Panc1 (cell line): ENCODE results near the gene CCSAP. TPM values are rescaled to one million over a fixed set of nuclear protein-coding genes. Genes with fewer than 3 reads are reported as not detected.

Source experiments
- ATAC-seq: fragments of 200-7000 bp; cut with Tn5 transposase; 2 replicates; pipeline ENCODE4 v1.9.1; 2020; ENCODE audit warnings: mild to moderate bottlenecking, moderate library complexity
- BruUV-seq: library from RNA; stranded (reverse); fragments of 400-500 nt; replicated peaks from 2 replicates; lab custom pipeline; 2021; lab: Mats Ljungman, UMichigan
- CTCF ChIA-PET: fragments of 300-600 bp; sonication (Branson Sonifier 250); formaldehyde crosslinking; loops from one replicate; lab custom pipeline; 2022; ENCODE audit warnings: antibody characterized with exemption; lab: Charles Lee
- POLR2A ChIA-PET: fragments of 300-600 bp; sonication (Branson Sonifier 250); formaldehyde crosslinking; loops from one replicate; lab custom pipeline; 2022; ENCODE audit warnings: antibody characterized with exemption; lab: Charles Lee
- DNase-seq: peaks from one replicate; pipeline ENCODE4 v3.0.0-alpha.2; 2010; ENCODE audit warnings: low read depth, low spot score
- H3K27ac ChIP-seq: 2 replicates; pipeline ENCODE4 v1.5.1; 2011; ENCODE audit warnings: mild to moderate bottlenecking, low read length, inconsistent platforms
- H3K27me3 ChIP-seq: fragments of 200-500 bp; sonication (Bioruptor generic); 2 replicates; pipeline ENCODE4 v1.6.0; 2014; ENCODE audit warnings: low read length, inconsistent platforms; ENCODE audit not compliant: control insufficient read depth, insufficient read depth
- H3K36me3 ChIP-seq: fragments of 200-500 bp; sonication (Bioruptor generic); 2 replicates; pipeline ENCODE4 v1.5.1; 2014; ENCODE audit warnings: inconsistent platforms, mild to moderate bottlenecking, low read length, moderate library complexity; ENCODE audit not compliant: control insufficient read depth, insufficient read depth
- H3K4me1 ChIP-seq: 2 replicates; pipeline ENCODE4 v1.5.1; 2011; ENCODE audit warnings: inconsistent platforms, mild to moderate bottlenecking, low read length, moderate library complexity; ENCODE audit not compliant: control insufficient read depth, insufficient read depth
- H3K4me3 ChIP-seq, 2 experiments: 2 replicates each; pipeline ENCODE4 v1.5.1; 2011 to 2012; ENCODE audit warnings: low read depth in 2 of 2, low read length in 2 of 2, mild to moderate bottlenecking in 2 of 2, inconsistent platforms in 1 of 2, moderate library complexity in 1 of 2
- H3K9me3 ChIP-seq: fragments of 200-500 bp; sonication (Bioruptor generic); 2 replicates; pipeline ENCODE4 v1.5.1; 2014; ENCODE audit warnings: low read depth, mild to moderate bottlenecking, inconsistent platforms, low read length, moderate library complexity; ENCODE audit not compliant: control insufficient read depth, insufficient read depth
- POLR2AphosphoS5 ChIP-seq: IDR thresholded peaks from 2 replicates; pipeline ENCODE4 v1.6.1; 2012; ENCODE audit warnings: mild to moderate bottlenecking, low read depth, low read length, moderate library complexity
- SIN3A ChIP-seq: IDR thresholded peaks from 2 replicates; pipeline ENCODE4 v1.6.1; 2012; ENCODE audit warnings: low read depth, mild to moderate bottlenecking, low read length, moderate library complexity, borderline replicate concordance; ENCODE audit not compliant: insufficient read depth
- TCF7L2 ChIP-seq: IDR thresholded peaks from 2 replicates; pipeline ENCODE4 v1.6.1; 2011; ENCODE audit warnings: mild to moderate bottlenecking, low read depth, low read length, inconsistent platforms
- in situ Hi-C: cut with HindIII; loops from 2 replicates; pipeline ENCODE4 v1.10.0; 2016; ENCODE audit warnings: low sequenced_read_pairs, low pct_unique_long_range_greater_than_20kb
- intact Hi-C: fragments of 100-400 bp; cut with micrococcal nuclease; formaldehyde crosslinking; loops from one replicate; pipeline ENCODE4 v1.10.0; 2022; ENCODE audit not compliant: unreplicated experiment
- total RNA-seq: library from RNA; stranded (reverse); gene quantifications from one replicate; pipeline ENCODE4 v1.2.1, GENCODE V29; 2021; ENCODE audit not compliant: unreplicated experiment
- TF ChIP-seq, protein P1 (sequence below), 2 experiments: IDR thresholded peaks; 2 replicates each; pipeline ENCODE4 v1.6.1; 2011 to 2012; ENCODE audit warnings: low read depth in 2 of 2, control low read depth in 1 of 2, low read length in 1 of 2, mild to moderate bottlenecking in 1 of 2, moderate library complexity in 1 of 2; ENCODE audit not compliant: insufficient read depth in 1 of 2
- TF ChIP-seq, protein P2 (sequence below): fragments of 450-650 bp; IDR thresholded peaks from 2 replicates; pipeline ENCODE4 v1.5.1; 2017; ENCODE audit warnings: mild to moderate bottlenecking

CCSAP gene
- total RNA-seq, 1 experiment from 2014 or later = 11.6 TPM

DNA sequence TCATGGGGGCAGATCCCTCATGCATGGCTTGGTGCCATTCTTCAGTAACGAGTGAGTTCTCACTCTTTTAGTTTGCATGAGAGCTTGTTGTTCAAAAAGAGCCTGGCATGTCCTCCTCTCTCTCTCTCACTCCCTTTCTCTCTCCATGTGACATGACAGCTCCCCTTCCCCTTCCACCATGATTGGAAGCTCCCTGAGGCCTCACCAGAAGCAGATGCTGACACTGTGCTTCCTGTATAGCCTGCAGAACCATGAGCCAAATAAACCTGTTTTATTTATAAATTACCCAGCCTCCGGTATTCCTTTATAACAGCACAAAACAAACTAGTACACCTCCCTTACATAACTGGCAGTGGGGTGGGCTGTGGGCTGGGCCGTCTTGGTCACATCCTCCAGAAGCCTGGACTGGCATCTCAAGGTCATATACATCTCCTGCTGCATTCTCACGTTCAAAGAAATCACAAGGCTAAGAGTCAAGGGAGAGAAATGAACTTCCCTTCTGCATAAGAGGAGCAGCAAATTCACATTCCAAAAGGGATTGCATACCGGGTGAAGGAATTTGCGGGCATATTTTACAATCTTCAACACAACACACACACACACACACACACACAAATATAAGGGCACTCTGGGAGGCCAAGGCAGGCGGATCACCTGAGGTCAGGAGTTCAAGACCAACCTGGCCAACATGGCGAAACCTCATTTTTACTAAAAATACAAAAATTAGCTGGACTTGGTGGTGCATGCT lies 2.3 kb upstream of the CCSAP start:
- H3K36me3 ChIP-seq = no peaks in the 10 kb centered on the region
- TF ChIP-seq, protein P1, sequence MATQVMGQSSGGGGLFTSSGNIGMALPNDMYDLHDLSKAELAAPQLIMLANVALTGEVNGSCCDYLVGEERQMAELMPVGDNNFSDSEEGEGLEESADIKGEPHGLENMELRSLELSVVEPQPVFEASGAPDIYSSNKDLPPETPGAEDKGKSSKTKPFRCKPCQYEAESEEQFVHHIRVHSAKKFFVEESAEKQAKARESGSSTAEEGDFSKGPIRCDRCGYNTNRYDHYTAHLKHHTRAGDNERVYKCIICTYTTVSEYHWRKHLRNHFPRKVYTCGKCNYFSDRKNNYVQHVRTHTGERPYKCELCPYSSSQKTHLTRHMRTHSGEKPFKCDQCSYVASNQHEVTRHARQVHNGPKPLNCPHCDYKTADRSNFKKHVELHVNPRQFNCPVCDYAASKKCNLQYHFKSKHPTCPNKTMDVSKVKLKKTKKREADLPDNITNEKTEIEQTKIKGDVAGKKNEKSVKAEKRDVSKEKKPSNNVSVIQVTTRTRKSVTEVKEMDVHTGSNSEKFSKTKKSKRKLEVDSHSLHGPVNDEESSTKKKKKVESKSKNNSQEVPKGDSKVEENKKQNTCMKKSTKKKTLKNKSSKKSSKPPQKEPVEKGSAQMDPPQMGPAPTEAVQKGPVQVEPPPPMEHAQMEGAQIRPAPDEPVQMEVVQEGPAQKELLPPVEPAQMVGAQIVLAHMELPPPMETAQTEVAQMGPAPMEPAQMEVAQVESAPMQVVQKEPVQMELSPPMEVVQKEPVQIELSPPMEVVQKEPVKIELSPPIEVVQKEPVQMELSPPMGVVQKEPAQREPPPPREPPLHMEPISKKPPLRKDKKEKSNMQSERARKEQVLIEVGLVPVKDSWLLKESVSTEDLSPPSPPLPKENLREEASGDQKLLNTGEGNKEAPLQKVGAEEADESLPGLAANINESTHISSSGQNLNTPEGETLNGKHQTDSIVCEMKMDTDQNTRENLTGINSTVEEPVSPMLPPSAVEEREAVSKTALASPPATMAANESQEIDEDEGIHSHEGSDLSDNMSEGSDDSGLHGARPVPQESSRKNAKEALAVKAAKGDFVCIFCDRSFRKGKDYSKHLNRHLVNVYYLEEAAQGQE (IDR thresholded peaks at IDR 0.05; ENCODE audit: insufficient read depth in 1 of 2, low read depth in 2 of 2, low read length in 1 of 2) = no peak
- TF ChIP-seq, protein P2, sequence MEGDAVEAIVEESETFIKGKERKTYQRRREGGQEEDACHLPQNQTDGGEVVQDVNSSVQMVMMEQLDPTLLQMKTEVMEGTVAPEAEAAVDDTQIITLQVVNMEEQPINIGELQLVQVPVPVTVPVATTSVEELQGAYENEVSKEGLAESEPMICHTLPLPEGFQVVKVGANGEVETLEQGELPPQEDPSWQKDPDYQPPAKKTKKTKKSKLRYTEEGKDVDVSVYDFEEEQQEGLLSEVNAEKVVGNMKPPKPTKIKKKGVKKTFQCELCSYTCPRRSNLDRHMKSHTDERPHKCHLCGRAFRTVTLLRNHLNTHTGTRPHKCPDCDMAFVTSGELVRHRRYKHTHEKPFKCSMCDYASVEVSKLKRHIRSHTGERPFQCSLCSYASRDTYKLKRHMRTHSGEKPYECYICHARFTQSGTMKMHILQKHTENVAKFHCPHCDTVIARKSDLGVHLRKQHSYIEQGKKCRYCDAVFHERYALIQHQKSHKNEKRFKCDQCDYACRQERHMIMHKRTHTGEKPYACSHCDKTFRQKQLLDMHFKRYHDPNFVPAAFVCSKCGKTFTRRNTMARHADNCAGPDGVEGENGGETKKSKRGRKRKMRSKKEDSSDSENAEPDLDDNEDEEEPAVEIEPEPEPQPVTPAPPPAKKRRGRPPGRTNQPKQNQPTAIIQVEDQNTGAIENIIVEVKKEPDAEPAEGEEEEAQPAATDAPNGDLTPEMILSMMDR = no peak
- TF ChIP-seq SIN3A = no peak
- TF ChIP-seq POLR2AphosphoS5 = no peak
- no peak for TF ChIP-seq TCF7L2
- H3K4me1 ChIP-seq = peaks cover 10% of the 10 kb centered on the region
- H3K9me3 ChIP-seq = no peaks in the 10 kb centered on the region
- ChIA-PET CTCF (no interaction called here), POLR2A (no interaction called here)
- no peak overlapping the region for H3K27ac ChIP-seq
- BruUV-seq = no TSS peak
- in situ Hi-C loops (no loop called here), intact Hi-C loops (loop anchor here (10.0 kb wide), 3 partner anchors 60 to 140 kb away; no protein-coding TSS in a partner anchor)
- H3K4me3 ChIP-seq = no peak overlapping the region
- ATAC-seq (no peak), DNase-seq (no peak)
- H3K27me3 ChIP-seq = no peaks in the 10 kb centered on the region

DNA sequence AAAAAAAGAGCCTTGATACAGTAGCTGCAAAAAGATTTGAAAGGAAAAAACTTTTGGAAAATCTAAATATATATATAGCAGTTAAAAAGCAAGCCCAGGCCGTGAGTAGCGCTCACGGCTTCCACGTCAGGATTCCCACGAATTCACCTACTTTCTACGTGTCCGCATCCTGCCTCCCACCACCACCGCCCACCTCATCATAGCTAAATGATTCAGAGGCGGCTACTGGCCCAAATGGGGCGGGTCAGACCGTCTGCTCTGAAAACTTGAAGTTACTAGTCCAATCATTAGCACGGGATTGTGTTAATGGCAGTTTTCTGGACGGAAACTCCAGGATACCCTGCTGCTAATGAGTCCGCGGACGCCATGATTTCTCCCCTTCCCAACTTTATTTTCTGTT lies 1.3 kb upstream of the CCSAP start:
- TF ChIP-seq, protein P1 (IDR thresholded peaks at IDR 0.05; ENCODE audit: insufficient read depth in 1 of 2, low read depth in 2 of 2, low read length in 1 of 2) = no peak
- no peak for TF ChIP-seq SIN3A
- TF ChIP-seq, protein P2 = no peak
- DNase-seq (no peak), ATAC-seq (no peak)
- Histone ChIP-seq H3K4me3 (no peak overlapping the region), H3K27me3 (no peaks in the 10 kb centered on the region), H3K4me1 (peaks cover 18% of the 10 kb centered on the region), H3K9me3 (no peaks in the 10 kb centered on the region), H3K36me3 (no peaks in the 10 kb centered on the region), H3K27ac (no peak overlapping the region)
- in situ Hi-C loops (no loop called here), intact Hi-C loops (loop anchor here (10.0 kb wide), 3 partner anchors 61 to 141 kb away; no protein-coding TSS in a partner anchor)
- CTCF ChIA-PET = no interaction called here
- POLR2A ChIA-PET = no interaction called here
- BruUV-seq = no TSS peak
